ENCODE measurements around the gene AOPEP. TPM values are rescaled to one million over a fixed set of nuclear protein-coding genes. Genes with fewer than 3 reads are reported as not detected.

The AOPEP gene
- total and polyA plus RNA-seq, 2 of the 13 experiments (the other 11 are each of a cell fraction or from before 2014, with no cell fraction given) = 22.2 to 41.6 TPM

DNA sequence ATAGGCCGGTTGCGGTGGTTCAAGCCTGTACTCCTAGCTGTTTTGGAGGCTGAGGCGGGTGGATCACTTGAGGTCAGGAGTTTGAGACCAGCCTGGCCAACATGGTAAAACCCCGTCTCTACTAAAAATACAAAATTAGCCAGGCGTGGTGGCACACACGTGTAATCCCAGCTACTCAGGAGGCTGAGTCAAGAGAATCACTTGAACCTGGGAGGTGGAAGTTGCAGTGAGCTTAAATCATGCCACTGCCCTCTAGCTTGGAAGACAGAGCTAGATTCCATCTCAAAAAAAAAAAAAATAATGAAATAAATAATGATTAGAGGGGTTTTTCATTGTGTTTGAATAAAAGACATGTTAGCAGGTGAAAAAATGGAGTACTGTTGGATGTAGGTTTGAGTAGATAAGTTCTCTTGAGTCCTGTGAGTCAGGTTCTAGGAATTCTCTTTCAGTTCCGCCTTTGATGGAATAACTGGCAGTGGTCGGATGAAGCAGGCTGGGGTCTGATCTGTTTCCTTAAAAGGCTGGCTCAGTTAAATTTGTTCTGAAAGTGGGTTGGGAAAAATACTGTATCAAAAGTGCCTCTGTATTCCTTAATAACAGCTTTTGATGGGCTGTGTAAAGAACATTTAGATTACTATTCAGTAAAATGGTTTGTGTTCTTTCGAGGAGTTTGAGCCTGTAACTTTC, 73.2 kb downstream of the AOPEP start (continued):
- TF ChIP-seq ZNF709 (CRISPR knock-in tag; IDR thresholded peaks at IDR 0.05) = no peak
- TF ChIP-seq ZGPAT (CRISPR knock-in tag; IDR thresholded peaks at IDR 0.05) = no peak
- no peak for TF ChIP-seq HNRNPL (IDR thresholded peaks at IDR 0.05; ENCODE audit: low read depth, low read length)
- TF ChIP-seq ZNF660 (CRISPR knock-in tag; IDR thresholded peaks at IDR 0.05; ENCODE audit: borderline replicate concordance, low read depth) = no peak
- no peak for TF ChIP-seq MNT (IDR thresholded peaks at IDR 0.05)
- no peak for TF ChIP-seq RXRB (CRISPR knock-in tag; IDR thresholded peaks at IDR 0.05; ENCODE audit: borderline replicate concordance)
- TF ChIP-seq FOXO1 (CRISPR knock-in tag; IDR thresholded peaks at IDR 0.05) = no peak
- TF ChIP-seq, protein P1, sequence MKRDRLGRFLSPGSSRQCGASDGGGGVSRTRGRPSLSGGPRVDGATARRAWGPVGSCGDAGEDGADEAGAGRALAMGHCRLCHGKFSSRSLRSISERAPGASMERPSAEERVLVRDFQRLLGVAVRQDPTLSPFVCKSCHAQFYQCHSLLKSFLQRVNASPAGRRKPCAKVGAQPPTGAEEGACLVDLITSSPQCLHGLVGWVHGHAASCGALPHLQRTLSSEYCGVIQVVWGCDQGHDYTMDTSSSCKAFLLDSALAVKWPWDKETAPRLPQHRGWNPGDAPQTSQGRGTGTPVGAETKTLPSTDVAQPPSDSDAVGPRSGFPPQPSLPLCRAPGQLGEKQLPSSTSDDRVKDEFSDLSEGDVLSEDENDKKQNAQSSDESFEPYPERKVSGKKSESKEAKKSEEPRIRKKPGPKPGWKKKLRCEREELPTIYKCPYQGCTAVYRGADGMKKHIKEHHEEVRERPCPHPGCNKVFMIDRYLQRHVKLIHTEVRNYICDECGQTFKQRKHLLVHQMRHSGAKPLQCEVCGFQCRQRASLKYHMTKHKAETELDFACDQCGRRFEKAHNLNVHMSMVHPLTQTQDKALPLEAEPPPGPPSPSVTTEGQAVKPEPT (CRISPR knock-in tag; IDR thresholded peaks at IDR 0.05; ENCODE audit: low read depth) = no peak
